ENCODE results near the gene FUCA1.

DNA sequence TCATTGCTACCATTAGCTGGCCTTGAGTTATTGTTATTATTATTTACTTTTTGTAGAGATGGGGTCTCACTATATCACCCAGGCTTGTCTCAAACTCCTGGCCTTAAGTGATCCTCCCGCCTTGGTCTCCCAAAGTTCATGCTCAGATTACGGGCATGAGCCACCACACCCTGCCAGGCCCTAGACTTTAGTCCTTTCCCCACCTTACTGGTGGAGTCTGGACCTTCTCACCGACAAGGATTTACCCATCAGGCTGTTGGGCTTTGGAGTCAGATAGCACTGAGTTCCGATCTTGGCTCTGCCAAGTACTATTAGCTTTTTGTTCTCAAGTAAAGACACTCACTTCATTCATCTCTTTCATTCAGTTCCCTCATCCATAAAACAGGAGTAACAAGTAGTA, 27.9 kb upstream of the FUCA1 start:
- TF ChIP-seq POLR2AphosphoS5 (IDR thresholded peaks at IDR 0.05; ENCODE audit: low read depth, low read length), result no peak
- no peak for TF ChIP-seq POLR2A (IDR thresholded peaks at IDR 0.05; ENCODE audit: low read depth, low read length)

Data from GM12892 (cell line).